GM21619 (cell line): ENCODE results near the gene FAM50B.

Source experiments
- ATAC-seq: cut with Tn5 transposase; IDR thresholded peaks from one replicate; pipeline ENCODE4 v1.9.1; 2021; ENCODE audit not compliant: unreplicated experiment

The FAM50B gene

GRCh38 chr6:3871515-3871914 is 22.3 kb downstream of the FAM50B start:
- ATAC-seq = no peak

GRCh38 chr6:3871939-3872338 is 22.8 kb downstream of the FAM50B start:
- ATAC-seq = no peak

- no peak for ATAC-seq
These were observed 23.2 kb downstream of the FAM50B start for GRCh38 chr6:3872370-3872854.

GRCh38 chr6:3873051-3873450 is 23.9 kb downstream of the FAM50B start:
- no peak for ATAC-seq

- ATAC-seq = no peak
These were observed 24.9 kb downstream of the FAM50B start for GRCh38 chr6:3874069-3874468.

GRCh38 chr6:3875486-3875885 is 26.3 kb downstream of the FAM50B start:
- ATAC-seq = no peak

- ATAC-seq = no peak
These were observed 26.9 kb downstream of the FAM50B start for GRCh38 chr6:3876101-3876500.

- no peak for ATAC-seq
These were observed 27.7 kb downstream of the FAM50B start for GRCh38 chr6:3876866-3877265.

GRCh38 chr6:3878048-3878666 is 29.0 kb downstream of the FAM50B start:
- ATAC-seq = no peak

- no peak for ATAC-seq
These were observed 30.2 kb downstream of the FAM50B start for GRCh38 chr6:3879194-3879952.

- no peak for ATAC-seq
These were observed 32.7 kb downstream of the FAM50B start for GRCh38 chr6:3881711-3882421.

- ATAC-seq = no peak
These were observed 33.3 kb downstream of the FAM50B start for GRCh38 chr6:3882431-3882830.

GRCh38 chr6:3882866-3883265 is 33.7 kb downstream of the FAM50B start:
- no peak for ATAC-seq

GRCh38 chr6:3884007-3884745 is 35.0 kb downstream of the FAM50B start:
- ATAC-seq = no peak

GRCh38 chr6:3885262-3886036 is 36.3 kb downstream of the FAM50B start:
- no peak for ATAC-seq

- ATAC-seq = no peak
These were observed 38.1 kb downstream of the FAM50B start for GRCh38 chr6:3887150-3887700.

- no peak for ATAC-seq
These were observed 39.2 kb downstream of the FAM50B start for GRCh38 chr6:3888153-3888957.

- ATAC-seq = no peak
These were observed 40.9 kb downstream of the FAM50B start for GRCh38 chr6:3890047-3890446.

- ATAC-seq = no peak
These were observed 42.7 kb downstream of the FAM50B start for GRCh38 chr6:3891883-3892282.
